Measurements from ENCODE around the gene RHOB. TPM values are rescaled to one million over a fixed set of nuclear protein-coding genes. Genes with fewer than 3 reads are reported as not detected.

Gene RHOB
- total and polyA plus RNA-seq, 2 of the 13 experiments (the other 11 are each of a cell fraction or from before 2014, with no cell fraction given): 192 to 268 TPM

- TF ChIP-seq ZNF407 (CRISPR knock-in tag; IDR thresholded peaks at IDR 0.05; ENCODE audit: not compliant biosample characterization): no peak
- TF ChIP-seq SNAPC2 (CRISPR knock-in tag; IDR thresholded peaks at IDR 0.05): no peak
- no peak for TF ChIP-seq SRF (IDR thresholded peaks at IDR 0.05; ENCODE audit: low read depth, low read length)
- TF ChIP-seq ZNF766 (CRISPR knock-in tag; IDR thresholded peaks at IDR 0.05; ENCODE audit: borderline replicate concordance): no peak
- no peak for TF ChIP-seq ZNF24 (IDR thresholded peaks at IDR 0.05)
- TF ChIP-seq HDAC1 (CRISPR knock-in tag; IDR thresholded peaks at IDR 0.05): no peak
- TF ChIP-seq TEAD2 (CRISPR knock-in tag; IDR thresholded peaks at IDR 0.05): no peak
- peak; percentile 94; the same call in 1 of the 2 replicates for TF ChIP-seq SSRP1 (CRISPR knock-in tag; IDR thresholded peaks at IDR 0.05)
- no peak for TF ChIP-seq ESRRA (CRISPR knock-in tag; IDR thresholded peaks at IDR 0.05; ENCODE audit: low read depth)
- TF ChIP-seq TIGD3 (CRISPR knock-in tag; IDR thresholded peaks at IDR 0.05; ENCODE audit: borderline replicate concordance): no peak
- TF ChIP-seq SYNCRIP (IDR thresholded peaks at IDR 0.05; ENCODE audit: insufficient read depth, low read depth, low read length): no peak
- no peak for TF ChIP-seq MTA3 (CRISPR knock-in tag; IDR thresholded peaks at IDR 0.05)
- TF ChIP-seq TEF (CRISPR knock-in tag; IDR thresholded peaks at IDR 0.05): no peak
- no peak for TF ChIP-seq ZSCAN30 (CRISPR knock-in tag; IDR thresholded peaks at IDR 0.05)
- TF ChIP-seq ZC3H4 (CRISPR knock-in tag; IDR thresholded peaks at IDR 0.05; ENCODE audit: borderline replicate concordance): peak; percentile 87; the same call in 1 of the 2 replicates
- TF ChIP-seq PRDM10 (CRISPR knock-in tag; IDR thresholded peaks at IDR 0.05; ENCODE audit: low read depth): no peak
Measured at GRCh38 chr2:20449501-20450200, 2.8 kb downstream of the RHOB start (continued).
